ENCODE results near the gene SMCO4. TPM values are rescaled to one million over a fixed set of nuclear protein-coding genes. Genes with fewer than 3 reads are reported as not detected.

Gene SMCO4
- total RNA-seq, 6 experiments from 2014 or later: 43.5 to 106 (median 51.8) TPM

DNA sequence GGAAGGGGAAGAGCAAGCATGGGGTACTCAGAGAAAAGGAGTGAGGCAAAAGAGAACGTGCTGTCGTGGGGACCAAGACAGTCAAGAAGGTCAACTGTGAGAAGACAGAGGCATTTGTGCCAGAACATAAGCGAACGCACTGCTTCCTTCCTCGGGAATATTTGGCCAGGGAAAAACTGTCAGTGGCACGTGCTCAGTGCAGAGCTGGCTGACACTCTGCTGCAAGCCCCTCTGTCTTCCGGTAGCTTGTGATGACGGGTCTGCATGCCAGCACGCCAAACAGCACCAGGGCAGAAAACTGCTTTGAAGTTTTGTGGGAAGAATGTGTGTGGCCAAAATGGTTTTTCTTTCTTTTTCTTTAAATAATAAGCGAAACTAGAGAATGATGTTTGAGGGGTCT lies 60.6 kb downstream of the SMCO4 start:
- peaks cover 0 to 3% (median 0%) of the 10 kb centered on the region in 4 donors for H3K36me3 ChIP-seq
- no peak for DNase-seq
- WGBS (ENCODE audit: insufficient coverage, low coverage, low lambda C conversion rate, missing lambda C conversion rate): 96% methylated on average over 3 of the region's 10 CpGs
- no peak overlapping the region for H3K4me3 ChIP-seq
- TF ChIP-seq, protein P1, sequence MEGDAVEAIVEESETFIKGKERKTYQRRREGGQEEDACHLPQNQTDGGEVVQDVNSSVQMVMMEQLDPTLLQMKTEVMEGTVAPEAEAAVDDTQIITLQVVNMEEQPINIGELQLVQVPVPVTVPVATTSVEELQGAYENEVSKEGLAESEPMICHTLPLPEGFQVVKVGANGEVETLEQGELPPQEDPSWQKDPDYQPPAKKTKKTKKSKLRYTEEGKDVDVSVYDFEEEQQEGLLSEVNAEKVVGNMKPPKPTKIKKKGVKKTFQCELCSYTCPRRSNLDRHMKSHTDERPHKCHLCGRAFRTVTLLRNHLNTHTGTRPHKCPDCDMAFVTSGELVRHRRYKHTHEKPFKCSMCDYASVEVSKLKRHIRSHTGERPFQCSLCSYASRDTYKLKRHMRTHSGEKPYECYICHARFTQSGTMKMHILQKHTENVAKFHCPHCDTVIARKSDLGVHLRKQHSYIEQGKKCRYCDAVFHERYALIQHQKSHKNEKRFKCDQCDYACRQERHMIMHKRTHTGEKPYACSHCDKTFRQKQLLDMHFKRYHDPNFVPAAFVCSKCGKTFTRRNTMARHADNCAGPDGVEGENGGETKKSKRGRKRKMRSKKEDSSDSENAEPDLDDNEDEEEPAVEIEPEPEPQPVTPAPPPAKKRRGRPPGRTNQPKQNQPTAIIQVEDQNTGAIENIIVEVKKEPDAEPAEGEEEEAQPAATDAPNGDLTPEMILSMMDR (IDR thresholded peaks at IDR 0.05): no peak
- TF ChIP-seq POLR2A (IDR thresholded peaks at IDR 0.05): no peak
- no peak for ATAC-seq
- intact Hi-C loops (cut with DNase I): loop anchor here in 1 of 2 donors (5.0 kb wide), 1 partner anchor 60 kb away; the partner anchor contains the start of gene SMCO4
- H3K27ac ChIP-seq: no peak overlapping the region
- H3K27me3 ChIP-seq: no peaks in the 10 kb centered on the region
- H3K9me3 ChIP-seq: no peaks in the 10 kb centered on the region
- peaks cover 0 to 46% (median 22%) of the 10 kb centered on the region in 4 donors for H3K4me1 ChIP-seq

DNA sequence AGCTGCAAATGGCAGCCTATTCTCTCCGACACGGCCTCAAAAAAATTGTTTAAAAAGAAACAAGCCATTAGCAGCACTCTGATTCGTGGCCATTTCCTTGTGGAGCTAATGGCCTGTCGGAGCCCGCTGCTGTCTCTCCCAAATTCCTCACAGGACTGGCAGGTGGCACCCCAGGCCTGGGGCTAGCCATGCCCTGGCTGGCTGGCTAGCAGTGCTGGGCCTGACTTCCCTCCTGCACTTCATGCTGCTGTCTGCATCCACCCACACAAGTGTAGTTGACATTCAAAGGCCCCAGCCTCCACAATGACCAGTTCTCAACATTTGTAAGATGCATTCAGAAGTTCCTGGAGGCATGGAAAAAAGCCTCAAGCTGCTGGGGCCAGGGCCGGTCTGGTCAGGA lies 61.5 kb downstream of the SMCO4 start:
- TF ChIP-seq POLR2A (IDR thresholded peaks at IDR 0.05): no peak
- TF ChIP-seq, protein P1 (IDR thresholded peaks at IDR 0.05): peak; percentile 32 to 56 (median 48)
- no peak overlapping the region for H3K27ac ChIP-seq
- H3K36me3 ChIP-seq: peaks cover 0 to 3% (median 0%) of the 10 kb centered on the region in 4 donors
- no peaks in the 10 kb centered on the region for H3K27me3 ChIP-seq
- whole genome bisulfite sequencing (ENCODE audit: insufficient coverage, low coverage, low lambda C conversion rate, missing lambda C conversion rate): 65% methylated on average over 4 of the region's 6 CpGs
- intact Hi-C loops (cut with DNase I): loop anchor here in 1 of 2 donors (5.0 kb wide), 1 partner anchor 61 kb away; the partner anchor contains the start of gene SMCO4
- H3K4me1 ChIP-seq: peaks cover 0 to 37% (median 18%) of the 10 kb centered on the region in 4 donors
- ATAC-seq (peak; percentile 84 to 95 (median 92)), DNase-seq (peak; percentile 67 to 75 (median 67))
- no peak overlapping the region for H3K4me3 ChIP-seq
- no peaks in the 10 kb centered on the region for H3K9me3 ChIP-seq

- ATAC-seq: no peak
- H3K27ac ChIP-seq: no peak overlapping the region
- intact Hi-C loops (cut with DNase I): loop anchor here in 1 of 2 donors (5.0 kb wide), 1 partner anchor 61 kb away; the partner anchor contains the start of gene SMCO4
Observed at GRCh38 chr11:93481279-93481678, 61.9 kb downstream of the SMCO4 start.

DNA sequence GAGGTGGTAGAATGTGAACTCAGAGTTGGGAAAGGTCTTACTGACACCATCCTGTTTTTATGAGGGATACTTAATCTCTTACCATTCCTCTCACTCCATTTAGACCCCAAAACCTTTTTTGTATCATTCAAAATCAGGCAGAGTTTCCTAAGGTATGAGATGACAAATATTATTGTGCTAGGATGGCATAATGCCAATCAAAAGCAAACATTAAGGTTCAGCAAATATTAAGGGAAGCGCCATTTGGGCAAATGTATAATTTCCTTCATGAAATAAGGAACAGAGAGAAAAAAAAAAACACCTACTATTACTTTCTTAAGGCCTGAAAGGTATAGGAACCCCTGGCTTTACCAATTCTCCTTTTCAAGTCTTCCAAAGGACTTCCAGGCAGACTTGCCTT lies 62.4 kb downstream of the SMCO4 start:
- ATAC-seq: peak in 2 of 4 donors; percentile 13 to 46
- TF ChIP-seq POLR2A (IDR thresholded peaks at IDR 0.05): no peak
- TF ChIP-seq, protein P1 (IDR thresholded peaks at IDR 0.05): no peak
- Histone ChIP-seq H3K27ac (no peak overlapping the region), H3K9me3 (no peaks in the 10 kb centered on the region), H3K36me3 (peaks cover 0 to 3% (median 0%) of the 10 kb centered on the region in 4 donors), H3K4me1 (peaks cover 0 to 28% (median 13%) of the 10 kb centered on the region in 4 donors), H3K27me3 (no peaks in the 10 kb centered on the region), H3K4me3 (no peak overlapping the region)
- WGBS (ENCODE audit: insufficient coverage, low coverage, low lambda C conversion rate, missing lambda C conversion rate): 37% methylated on average over 1 of the region's 1 CpG
- DNase-seq: no peak
- intact Hi-C loops (cut with DNase I): loop anchor here in 1 of 2 donors (5.0 kb wide), 1 partner anchor 62 kb away; the partner anchor contains the start of gene SMCO4

More at GRCh38 chr11:93481279-93481678, 61.9 kb downstream of the SMCO4 start:
- WGBS (ENCODE audit: insufficient coverage, low coverage, low lambda C conversion rate, missing lambda C conversion rate): 83% methylated on average over 8 of the region's 16 CpGs
- DNase-seq: no peak
- H3K9me3 ChIP-seq: no peaks in the 10 kb centered on the region
- H3K4me1 ChIP-seq: peaks cover 0 to 33% (median 16%) of the 10 kb centered on the region in 4 donors
- H3K27me3 ChIP-seq: no peaks in the 10 kb centered on the region
- H3K4me3 ChIP-seq: no peak overlapping the region
- no peak for TF ChIP-seq POLR2A (IDR thresholded peaks at IDR 0.05)
- TF ChIP-seq, protein P1 (IDR thresholded peaks at IDR 0.05): no peak
- peaks cover 0 to 3% (median 0%) of the 10 kb centered on the region in 4 donors for H3K36me3 ChIP-seq
